ENCODE data around the gene GLIS1. TPM values are rescaled to one million over a fixed set of nuclear protein-coding genes. Genes with fewer than 3 reads are reported as not detected.

The GLIS1 gene
- total and polyA plus RNA-seq, 2 of the 8 experiments (the other 6 are each of a cell fraction or from before 2014, with no cell fraction given): 0.15 to 0.22 TPM

DNA sequence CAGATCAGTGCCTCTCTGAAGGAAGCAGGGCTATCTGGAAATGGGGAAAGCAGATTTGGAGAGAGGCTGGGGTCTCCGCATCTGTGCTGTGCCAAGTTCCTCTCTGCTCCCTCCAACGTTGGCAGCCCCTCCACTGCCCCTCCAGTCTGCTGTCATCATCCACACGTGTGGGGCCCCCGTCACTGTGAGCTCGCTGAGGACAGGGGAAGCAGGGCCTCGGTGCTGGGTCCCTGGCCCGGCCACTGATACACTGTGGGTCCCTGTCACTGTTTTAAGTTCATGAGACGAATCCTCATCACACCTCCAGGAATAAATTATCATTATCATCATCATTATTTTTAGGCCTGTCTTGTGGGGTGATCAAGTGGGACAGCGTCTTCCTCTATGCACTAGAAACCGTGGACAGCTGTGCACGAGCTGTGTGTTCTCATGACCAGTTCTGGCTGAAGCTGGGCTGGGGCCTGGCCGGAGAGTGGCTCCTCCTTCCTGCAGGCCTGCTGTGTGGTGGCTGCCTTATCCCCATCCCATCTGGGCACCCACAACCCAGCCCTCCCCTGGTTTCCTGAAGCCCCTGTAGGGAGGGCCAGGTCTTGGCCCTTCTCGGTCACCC, 227.5 kb downstream of the GLIS1 start (continued):
- TF ChIP-seq RAD21 (IDR thresholded peaks at IDR 0.05 in 1 of 2, conservative IDR thresholded peaks at IDR 0.05 in 1 of 2; ENCODE audit: low read depth in 2 of 2, low read length in 2 of 2): no peak
- no peak for TF ChIP-seq RXRA (IDR thresholded peaks at IDR 0.05; ENCODE audit: insufficient read depth, low read depth, low read length)
- TF ChIP-seq, protein P1, sequence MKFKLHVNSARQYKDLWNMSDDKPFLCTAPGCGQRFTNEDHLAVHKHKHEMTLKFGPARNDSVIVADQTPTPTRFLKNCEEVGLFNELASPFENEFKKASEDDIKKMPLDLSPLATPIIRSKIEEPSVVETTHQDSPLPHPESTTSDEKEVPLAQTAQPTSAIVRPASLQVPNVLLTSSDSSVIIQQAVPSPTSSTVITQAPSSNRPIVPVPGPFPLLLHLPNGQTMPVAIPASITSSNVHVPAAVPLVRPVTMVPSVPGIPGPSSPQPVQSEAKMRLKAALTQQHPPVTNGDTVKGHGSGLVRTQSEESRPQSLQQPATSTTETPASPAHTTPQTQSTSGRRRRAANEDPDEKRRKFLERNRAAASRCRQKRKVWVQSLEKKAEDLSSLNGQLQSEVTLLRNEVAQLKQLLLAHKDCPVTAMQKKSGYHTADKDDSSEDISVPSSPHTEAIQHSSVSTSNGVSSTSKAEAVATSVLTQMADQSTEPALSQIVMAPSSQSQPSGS (IDR thresholded peaks at IDR 0.05; ENCODE audit: low read length): no peak

All from H1 (cell line).